ENCODE data around the gene ACTR2. TPM values are rescaled to one million over a fixed set of nuclear protein-coding genes. Genes with fewer than 3 reads are reported as not detected.
A peak's percentile ranks its signal among the peaks of the same experiment; 100 is the strongest.

ACTR2 gene
- total RNA-seq, 1 donor from 2014 or later: 70.0 TPM

GRCh38 chr2:65277118-65277517, 49.5 kb downstream of the ACTR2 start:
- H3K27me3 ChIP-seq: no peaks in the 10 kb centered on the region
- H3K9me3 ChIP-seq: no peaks in the 10 kb centered on the region
- TF ChIP-seq POLR2A (IDR thresholded peaks at IDR 0.05) (no peak), CTCF (IDR thresholded peaks at IDR 0.05) (no peak), POLR2AphosphoS5 (IDR thresholded peaks at IDR 0.05; ENCODE audit: insufficient read depth in 1 of 2, low read depth in 1 of 2) (no peak)
- H3K4me3 ChIP-seq: no peak overlapping the region
- no peak for DNase-seq (ENCODE audit: extremely low spot score in 2 of 2)
- peaks cover 17% of the 10 kb centered on the region for H3K4me1 ChIP-seq
- intact Hi-C loops (cut with DNase I): no loop called here
- H3K27ac ChIP-seq: no peak overlapping the region
- H3K36me3 ChIP-seq: peaks cover 0 to 8% of the 10 kb centered on the region in 2 donors

DNA sequence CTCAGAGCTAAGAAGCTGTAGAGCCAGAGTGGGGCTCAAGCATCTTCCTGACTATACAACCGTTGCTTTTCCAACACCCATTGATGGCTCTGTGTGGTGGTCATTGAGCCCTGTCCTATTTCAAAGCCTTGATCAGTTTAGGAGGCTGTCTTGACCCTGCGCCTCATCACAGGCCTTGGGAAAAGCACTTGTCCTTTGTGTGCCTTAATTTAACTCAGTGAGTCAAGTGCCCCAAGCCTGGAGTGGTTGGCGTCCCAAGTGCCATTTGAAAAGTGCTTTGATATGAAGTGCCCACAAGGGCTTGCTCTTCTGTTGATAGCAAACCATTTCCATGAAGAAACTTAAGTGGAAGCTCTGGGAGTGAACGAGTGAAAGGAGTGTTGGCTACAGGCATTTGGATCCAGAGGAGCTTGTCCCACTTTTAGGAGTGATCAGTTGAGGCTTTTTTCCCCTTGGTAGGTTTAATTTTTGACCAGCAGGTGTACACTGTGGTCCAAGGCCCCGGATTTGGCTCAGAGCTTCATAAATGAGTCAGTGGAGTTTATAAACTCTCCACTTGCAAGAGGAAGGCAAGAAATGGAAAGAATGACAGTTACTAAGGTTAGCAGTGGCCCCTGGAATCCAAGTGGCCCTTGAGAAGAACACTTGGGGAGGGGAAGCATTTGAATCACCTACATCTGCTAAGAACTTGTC, 50.3 kb downstream of the ACTR2 start:
- Histone ChIP-seq H3K36me3 (peaks cover 0 to 1% of the 10 kb centered on the region in 2 donors), H3K4me1 (peaks cover 24% of the 10 kb centered on the region), H3K27me3 (no peaks in the 10 kb centered on the region), H3K4me3 (no peak overlapping the region), H3K27ac (no peak overlapping the region), H3K9me3 (no peaks in the 10 kb centered on the region)
- no peak for TF ChIP-seq CTCF (IDR thresholded peaks at IDR 0.05)
- no peak for TF ChIP-seq POLR2AphosphoS5 (IDR thresholded peaks at IDR 0.05; ENCODE audit: insufficient read depth in 1 of 2, low read depth in 1 of 2)
- no peak for TF ChIP-seq POLR2A (IDR thresholded peaks at IDR 0.05)
- intact Hi-C loops (cut with DNase I): no loop called here
- DNase-seq (ENCODE audit: extremely low spot score in 2 of 2): no peak

GRCh38 chr2:65278531-65278981, 50.9 kb downstream of the ACTR2 start:
- TF ChIP-seq POLR2A (IDR thresholded peaks at IDR 0.05) (no peak), CTCF (IDR thresholded peaks at IDR 0.05) (no peak), POLR2AphosphoS5 (IDR thresholded peaks at IDR 0.05; ENCODE audit: insufficient read depth in 1 of 2, low read depth in 1 of 2) (no peak)
- Histone ChIP-seq H3K27me3 (no peaks in the 10 kb centered on the region), H3K9me3 (no peaks in the 10 kb centered on the region), H3K27ac (no peak overlapping the region), H3K4me3 (no peak overlapping the region), H3K36me3 (no peaks in the 10 kb centered on the region), H3K4me1 (peaks cover 24% of the 10 kb centered on the region)
- intact Hi-C loops (cut with DNase I): no loop called here
- no peak for DNase-seq (ENCODE audit: extremely low spot score in 2 of 2)

DNA sequence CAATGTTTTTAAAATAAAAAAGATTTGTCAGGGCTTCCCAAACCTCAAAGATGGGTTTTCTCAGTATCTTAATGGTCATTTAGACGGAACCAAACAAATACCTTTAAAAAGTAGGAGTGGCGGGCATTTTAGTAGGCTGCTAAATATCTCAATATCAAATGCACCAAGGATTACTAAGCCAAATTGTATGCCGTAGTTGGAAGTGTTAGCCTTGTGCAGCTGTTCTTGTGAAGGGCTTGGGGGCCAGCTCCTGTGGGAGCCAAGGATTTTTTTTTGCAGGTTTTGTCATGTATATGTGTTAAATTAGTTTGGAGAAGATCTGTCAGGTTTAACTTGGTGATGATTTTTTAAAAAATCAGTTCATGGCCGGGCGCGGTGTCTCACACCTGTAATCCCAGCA, 52.1 kb downstream of the ACTR2 start:
- intact Hi-C loops (cut with DNase I): no loop called here
- no peak for TF ChIP-seq POLR2AphosphoS5 (IDR thresholded peaks at IDR 0.05; ENCODE audit: insufficient read depth in 1 of 2, low read depth in 1 of 2)
- no peak for TF ChIP-seq POLR2A (IDR thresholded peaks at IDR 0.05)
- H3K4me3 ChIP-seq: no peak overlapping the region

GRCh38 chr2:65281627-65282351, 54.2 kb downstream of the ACTR2 start:
- H3K27ac ChIP-seq: peak overlapping the region; percentile 43
- no peak for DNase-seq (ENCODE audit: extremely low spot score in 2 of 2)
- TF ChIP-seq CTCF (IDR thresholded peaks at IDR 0.05): no peak
- no peak for TF ChIP-seq POLR2AphosphoS5 (IDR thresholded peaks at IDR 0.05; ENCODE audit: insufficient read depth in 1 of 2, low read depth in 1 of 2)
- TF ChIP-seq POLR2A (IDR thresholded peaks at IDR 0.05): no peak

More for the DNA sequence above, 52.1 kb downstream of the ACTR2 start:
- no peak overlapping the region for H3K27ac ChIP-seq
- H3K4me1 ChIP-seq: peaks cover 24% of the 10 kb centered on the region
- no peak for DNase-seq (ENCODE audit: extremely low spot score in 2 of 2)
- H3K36me3 ChIP-seq: no peaks in the 10 kb centered on the region
- no peaks in the 10 kb centered on the region for H3K9me3 ChIP-seq
- no peaks in the 10 kb centered on the region for H3K27me3 ChIP-seq

More at GRCh38 chr2:65281627-65282351, 54.2 kb downstream of the ACTR2 start:
- no peak overlapping the region for H3K4me3 ChIP-seq
- H3K4me1 ChIP-seq: peaks cover 16% of the 10 kb centered on the region
- no peaks in the 10 kb centered on the region for H3K27me3 ChIP-seq
- H3K36me3 ChIP-seq: no peaks in the 10 kb centered on the region
- intact Hi-C loops (cut with DNase I): no loop called here
- no peaks in the 10 kb centered on the region for H3K9me3 ChIP-seq
